ENCODE measurements around the gene LMAN2.
A peak's percentile ranks its signal among the peaks of the same experiment; 100 is the strongest.

Gene LMAN2

GRCh38 chr5:177300951-177301350, 50.5 kb downstream of the LMAN2 start:
- DNase-seq = no peak
- no peaks in the 10 kb centered on the region for H3K4me1 ChIP-seq
- peaks cover 34% of the 10 kb centered on the region for H3K36me3 ChIP-seq
- no peaks in the 10 kb centered on the region for H3K27me3 ChIP-seq
- H3K9me3 ChIP-seq = no peaks in the 10 kb centered on the region
- TF ChIP-seq CTCF (IDR thresholded peaks at IDR 0.05; ENCODE audit: low read depth, low read length) = no peak
- H3K4me3 ChIP-seq (ENCODE audit: low read depth, low read length) = no peak overlapping the region

GRCh38 chr5:177300236-177300880, 51.1 kb downstream of the LMAN2 start:
- H3K36me3 ChIP-seq = peaks cover 34% of the 10 kb centered on the region

GRCh38 chr5:177299697-177300096, 51.8 kb downstream of the LMAN2 start:
- Histone ChIP-seq H3K9me3 (no peaks in the 10 kb centered on the region), H3K4me3 (ENCODE audit: low read depth, low read length) (no peak overlapping the region), H3K36me3 (peaks cover 36% of the 10 kb centered on the region), H3K27me3 (no peaks in the 10 kb centered on the region), H3K4me1 (no peaks in the 10 kb centered on the region)
- TF ChIP-seq CTCF (IDR thresholded peaks at IDR 0.05; ENCODE audit: low read depth, low read length) = no peak
- DNase-seq = no peak

More at GRCh38 chr5:177300236-177300880, 51.1 kb downstream of the LMAN2 start:
- DNase-seq = no peak
- peak; percentile 20 for TF ChIP-seq CTCF (IDR thresholded peaks at IDR 0.05; ENCODE audit: low read depth, low read length)
- no peaks in the 10 kb centered on the region for H3K27me3 ChIP-seq
- no peak overlapping the region for H3K4me3 ChIP-seq (ENCODE audit: low read depth, low read length)
- no peaks in the 10 kb centered on the region for H3K4me1 ChIP-seq
- no peaks in the 10 kb centered on the region for H3K9me3 ChIP-seq

DNA sequence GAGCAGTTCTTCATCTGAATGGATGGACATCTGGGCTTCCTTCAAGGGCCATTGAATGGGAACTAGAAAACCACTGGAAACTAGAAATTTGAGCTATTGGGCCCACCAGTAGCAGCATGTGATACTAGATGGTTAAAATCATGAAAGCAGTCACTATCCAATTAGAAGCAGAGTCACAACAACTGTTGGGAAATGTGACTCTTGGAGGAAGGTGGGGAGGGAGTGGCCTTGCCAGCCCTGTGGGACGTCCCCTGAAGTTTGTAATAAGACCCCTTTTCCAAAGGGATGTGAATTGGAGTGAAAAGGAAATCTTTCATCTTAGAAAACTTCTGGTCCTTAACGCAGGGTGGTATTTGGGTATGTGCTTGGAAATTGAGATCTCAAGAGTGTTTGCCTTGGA, 53.5 kb downstream of the LMAN2 start:
- Histone ChIP-seq H3K4me3 (ENCODE audit: low read depth, low read length) (no peak overlapping the region), H3K27me3 (no peaks in the 10 kb centered on the region), H3K4me1 (no peaks in the 10 kb centered on the region), H3K9me3 (no peaks in the 10 kb centered on the region), H3K36me3 (peaks cover 50% of the 10 kb centered on the region)
- no peak for TF ChIP-seq CTCF (IDR thresholded peaks at IDR 0.05; ENCODE audit: low read depth, low read length)
- no peak for DNase-seq

DNA sequence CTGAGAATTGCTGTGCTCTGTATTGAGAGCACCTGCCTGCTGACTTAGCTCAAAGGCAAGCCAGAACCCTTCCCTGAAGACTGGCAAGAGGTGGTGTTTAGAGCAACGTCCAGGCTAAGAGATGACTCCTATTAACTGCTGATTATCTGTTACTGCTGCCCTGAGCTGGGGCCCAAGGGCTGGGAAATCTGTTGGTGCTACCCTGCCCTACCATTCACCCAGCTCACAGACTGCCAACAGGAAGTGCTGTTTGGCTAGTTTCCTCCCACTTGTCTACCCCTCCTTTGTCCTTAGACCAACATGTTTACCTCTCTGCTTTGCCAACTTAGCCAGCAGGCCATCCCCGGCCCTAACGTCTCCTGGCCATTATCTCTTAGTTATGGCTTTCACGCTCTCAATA, 54.9 kb downstream of the LMAN2 start:
- DNase-seq = no peak
- Histone ChIP-seq H3K27me3 (no peaks in the 10 kb centered on the region), H3K4me1 (no peaks in the 10 kb centered on the region), H3K36me3 (peaks cover 60% of the 10 kb centered on the region), H3K9me3 (no peaks in the 10 kb centered on the region), H3K4me3 (ENCODE audit: low read depth, low read length) (no peak overlapping the region)
- no peak for TF ChIP-seq CTCF (IDR thresholded peaks at IDR 0.05; ENCODE audit: low read depth, low read length)

DNA sequence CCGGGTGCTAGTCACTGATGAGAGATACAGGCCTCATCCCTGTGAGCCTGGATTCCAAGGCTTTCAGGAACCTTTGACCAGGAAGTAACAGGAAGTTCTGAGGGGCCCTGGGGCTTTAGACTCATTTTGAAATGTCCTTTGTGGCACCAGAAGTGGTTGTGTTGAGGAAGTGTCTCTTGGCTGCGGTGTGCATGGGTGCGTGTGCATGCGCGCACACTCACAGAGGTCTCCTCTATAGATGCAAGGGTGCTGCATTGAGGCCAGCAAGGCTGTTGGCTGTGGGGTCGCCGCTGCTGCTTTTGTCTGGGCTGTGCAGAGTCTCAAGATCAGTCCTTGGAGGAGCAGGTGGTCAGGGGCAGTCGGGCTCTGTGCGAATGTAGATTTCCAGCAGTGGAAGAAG, 55.5 kb downstream of the LMAN2 start:
- Histone ChIP-seq H3K9me3 (no peaks in the 10 kb centered on the region), H3K36me3 (peaks cover 60% of the 10 kb centered on the region), H3K27me3 (no peaks in the 10 kb centered on the region), H3K4me1 (no peaks in the 10 kb centered on the region), H3K4me3 (ENCODE audit: low read depth, low read length) (no peak overlapping the region)
- TF ChIP-seq CTCF (IDR thresholded peaks at IDR 0.05; ENCODE audit: low read depth, low read length) = no peak
- DNase-seq = no peak
